ENCODE data around the gene MDM2.

- TF ChIP-seq CTCF (IDR thresholded peaks at IDR 0.05) (no peak), EP300 (IDR thresholded peaks at IDR 0.05) (no peak), POLR2A (IDR thresholded peaks at IDR 0.05) (no peak)
These were observed 60.2 kb downstream of the MDM2 start for GRCh38 chr12:68868043-68868790.
